GM20431 (cell line): Measurements from ENCODE around the gene PDE4DIP.
"Not testable (repeated sequence)": the region's sequence is repeated elsewhere in the genome, so short reads cannot be mapped to it uniquely, and the experiment has no call there.

ENCODE experiments used
- in situ Hi-C: fragments of 300-500 bp; cut with MseI, MboI; formaldehyde crosslinking; loops from one replicate; pipeline ENCODE4 v1.15.0; 2020; ENCODE audit warnings: low sequenced_read_pairs; ENCODE audit not compliant: unreplicated experiment

The PDE4DIP gene

GRCh38 chr1:148916222-148916621, 72.0 kb downstream of the PDE4DIP start:
- in situ Hi-C loops: not testable (repeated sequence)

DNA sequence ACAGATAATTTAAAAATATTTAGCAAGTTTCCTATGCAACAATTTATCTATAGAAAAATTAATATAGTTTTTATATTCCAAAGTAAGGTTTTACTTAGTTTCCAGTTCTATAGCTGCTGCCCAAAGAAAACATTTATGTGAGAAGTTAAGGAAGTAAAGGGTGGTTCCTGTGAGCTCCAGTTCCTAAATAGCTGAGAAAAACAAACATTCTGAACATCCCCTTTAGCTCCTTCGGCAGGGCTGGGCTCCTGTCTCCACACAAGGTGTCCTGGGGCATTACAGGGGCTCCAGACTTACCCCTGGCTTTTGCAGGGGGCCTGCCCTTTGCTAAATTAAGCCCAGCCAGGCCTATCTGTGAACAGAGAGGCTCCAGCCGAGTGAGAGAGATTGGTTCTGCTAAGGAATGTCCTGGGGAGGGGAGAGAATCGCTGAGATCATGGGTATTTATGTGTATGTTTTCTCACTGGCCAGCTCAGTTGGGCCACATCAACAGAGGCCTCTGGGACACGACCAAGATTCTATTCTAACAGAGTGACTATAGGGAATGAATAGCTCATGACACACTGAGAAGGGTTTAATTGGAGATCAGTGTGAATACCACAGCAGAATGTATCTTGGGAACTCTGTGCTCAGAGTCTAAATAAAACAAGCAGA, 72.6 kb downstream of the PDE4DIP start:
- in situ Hi-C loops: not testable (repeated sequence)

DNA sequence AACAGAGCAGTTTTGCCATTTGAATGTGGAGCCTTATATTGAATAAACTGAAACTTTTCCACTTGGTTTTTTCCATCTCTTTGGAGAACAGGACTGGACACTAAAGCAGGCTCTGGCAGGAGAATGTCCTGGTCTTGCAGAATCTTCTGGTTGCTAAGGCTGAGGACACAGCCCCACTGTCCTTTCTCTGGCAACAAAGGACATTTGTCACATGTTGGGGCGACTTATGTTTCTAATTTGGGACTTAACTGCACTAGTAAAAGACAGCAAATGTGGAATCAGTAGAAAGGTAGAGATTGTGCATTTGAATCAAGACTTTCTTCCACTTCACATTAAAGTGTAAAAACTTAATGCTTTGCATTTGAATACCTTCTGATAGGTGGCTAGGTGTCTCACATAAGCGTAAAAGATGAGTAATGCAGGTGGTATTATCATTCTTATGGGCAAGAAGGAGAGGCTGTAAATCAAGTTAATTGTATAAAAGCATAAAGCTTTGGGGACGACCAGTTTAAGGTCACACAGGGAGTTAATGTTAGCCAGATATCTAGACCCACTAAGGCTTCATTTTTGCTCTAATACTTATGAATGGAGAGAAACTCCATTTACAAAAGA, 74.7 kb downstream of the PDE4DIP start:
- in situ Hi-C loops: not testable (repeated sequence)

DNA sequence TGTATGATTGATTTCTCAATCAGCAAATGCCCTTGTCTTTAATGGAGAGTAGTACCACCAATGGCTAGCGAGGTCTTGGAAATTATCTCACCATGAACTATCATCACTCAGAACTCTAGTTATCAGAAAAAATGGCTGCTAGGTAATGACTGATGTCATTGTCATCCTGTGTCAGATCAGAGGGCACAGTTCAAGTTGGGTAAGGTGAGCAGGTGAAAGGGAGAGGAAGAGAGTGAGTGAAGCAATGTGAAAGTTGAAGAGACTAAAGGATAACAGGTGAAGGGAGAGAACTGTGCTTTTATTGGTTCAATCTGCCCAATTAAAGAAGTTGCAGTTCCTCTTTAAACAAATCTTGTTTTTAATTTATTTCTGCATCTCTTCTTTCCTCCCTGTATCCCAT, 76.8 kb downstream of the PDE4DIP start:
- in situ Hi-C loops: not testable (repeated sequence)

DNA sequence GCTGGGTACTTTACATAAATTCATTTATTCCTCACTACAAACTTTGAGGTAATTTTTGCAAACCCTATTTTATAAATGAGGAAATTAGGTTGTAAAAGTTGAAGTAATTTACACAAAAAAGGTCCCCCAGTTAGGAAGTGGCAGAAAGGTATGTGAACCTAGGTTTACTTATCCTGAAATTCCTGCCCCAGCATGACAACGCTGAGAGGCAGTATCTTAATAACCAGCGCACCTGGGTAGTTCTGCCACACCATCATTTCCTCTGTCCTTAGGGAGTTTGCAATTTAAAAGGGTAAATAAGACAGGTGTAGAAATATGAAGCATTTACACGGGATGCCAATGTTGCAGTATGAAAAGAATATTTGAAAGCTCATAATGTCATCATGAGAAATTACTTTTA, 79.6 kb downstream of the PDE4DIP start:
- in situ Hi-C loops: not testable (repeated sequence)

DNA sequence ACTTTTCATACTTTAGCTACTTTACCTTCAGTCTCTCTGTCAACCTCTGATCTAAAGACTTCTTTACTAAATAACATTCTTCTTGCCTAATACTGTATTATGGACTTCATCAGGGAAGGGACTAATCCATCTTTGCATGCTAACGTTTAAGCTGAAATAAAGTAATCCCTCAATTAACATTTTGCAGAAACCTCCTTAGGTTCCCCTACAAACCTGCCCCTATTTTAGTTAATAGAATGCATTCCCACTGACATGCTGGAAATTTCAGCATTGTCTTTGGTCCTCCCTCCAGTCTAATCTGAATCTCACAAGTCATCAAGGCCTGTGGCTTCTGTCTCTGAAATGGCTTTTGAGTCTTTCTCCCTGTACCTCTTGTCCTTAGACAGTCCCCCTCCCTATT, 83.4 kb downstream of the PDE4DIP start:
- in situ Hi-C loops: not testable (repeated sequence)

DNA sequence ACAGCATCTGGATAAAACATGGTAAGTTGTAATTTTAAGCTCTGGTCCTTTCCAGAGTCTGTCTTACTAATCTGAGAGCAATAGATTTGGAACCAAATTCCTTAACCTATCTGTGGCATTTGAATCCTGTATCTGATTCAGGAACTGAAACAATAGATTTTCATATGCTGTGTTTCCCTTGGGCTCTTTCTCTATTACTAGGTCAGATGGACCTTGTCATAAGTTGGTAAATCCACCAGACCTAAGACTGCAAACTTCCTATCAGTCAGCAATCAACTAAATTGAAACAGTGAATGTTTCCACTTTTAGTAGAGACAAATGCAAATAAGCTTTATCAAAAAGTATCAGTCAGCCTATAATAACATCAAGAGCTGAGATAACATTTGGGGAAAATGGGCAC, 85.0 kb downstream of the PDE4DIP start:
- in situ Hi-C loops: not testable (repeated sequence)

DNA sequence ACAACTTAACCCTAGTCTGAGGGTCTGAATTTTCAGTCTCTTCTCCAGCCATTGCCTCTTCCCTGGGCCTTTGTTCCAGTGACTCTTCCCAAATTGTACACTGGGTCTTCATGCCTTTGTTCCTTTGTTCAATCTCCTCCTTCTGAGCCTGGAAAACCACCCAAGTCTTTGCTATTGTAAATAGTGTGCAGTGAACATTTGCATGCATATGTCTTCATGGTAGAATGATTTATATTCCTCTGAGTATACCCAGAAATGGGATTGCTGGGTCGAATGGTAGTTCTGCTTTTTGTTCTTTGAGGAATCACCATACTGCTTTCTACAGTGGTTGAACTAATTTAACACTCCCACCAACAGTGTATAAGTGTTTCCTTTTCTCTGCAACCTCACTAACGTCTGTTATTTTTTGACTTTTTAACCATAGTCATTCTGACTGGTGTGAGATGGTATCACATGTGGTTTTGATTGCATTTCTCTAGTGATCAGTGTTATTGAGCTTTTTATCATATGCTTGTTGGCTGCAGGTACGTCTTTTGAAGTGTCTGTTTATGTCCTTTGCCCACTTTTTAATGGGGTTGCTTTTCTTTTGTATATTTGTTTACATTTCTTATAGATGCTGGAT, 91.3 kb downstream of the PDE4DIP start:
- in situ Hi-C loops: not testable (repeated sequence)

GRCh38 chr1:148942906-148943305, 98.7 kb downstream of the PDE4DIP start:
- in situ Hi-C loops: not testable (repeated sequence)

DNA sequence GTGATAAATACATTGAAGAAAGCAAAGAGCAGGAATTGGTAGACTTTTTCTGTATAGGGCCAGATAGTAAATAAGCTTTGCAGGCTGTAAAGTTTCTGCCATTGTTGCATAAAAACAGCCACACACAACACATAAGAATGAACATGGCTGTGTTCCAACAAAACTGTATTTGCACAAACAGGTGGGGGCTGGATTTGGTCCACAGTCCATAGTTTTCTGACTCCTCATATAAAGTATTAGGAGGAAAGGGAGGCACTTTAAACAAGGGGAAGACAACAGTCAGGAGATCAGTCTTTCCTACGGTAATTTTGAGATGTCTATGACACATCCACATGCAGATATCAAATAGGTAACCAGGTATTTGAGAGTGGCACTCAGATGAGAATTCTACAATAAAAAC, 100.9 kb downstream of the PDE4DIP start:
- in situ Hi-C loops: not testable (repeated sequence)

DNA sequence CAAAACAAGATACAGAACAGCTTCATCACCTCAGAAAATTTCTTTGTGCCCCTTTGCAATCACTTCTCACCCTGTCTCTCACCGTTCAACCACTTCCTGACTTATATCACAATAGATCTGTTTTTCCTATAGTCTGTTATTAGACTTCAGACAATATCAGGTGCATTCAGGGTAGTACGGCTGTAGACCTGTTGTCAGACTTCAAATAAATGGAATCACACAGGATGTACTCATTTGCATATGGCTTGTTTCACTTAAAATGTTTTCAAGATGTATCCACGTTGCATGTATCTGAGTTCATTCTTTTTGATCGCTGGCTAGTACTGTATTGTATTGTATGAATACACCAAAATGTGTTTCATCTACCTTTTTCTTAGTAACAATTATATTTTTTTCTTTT, 104.5 kb downstream of the PDE4DIP start:
- in situ Hi-C loops: not testable (repeated sequence)

GRCh38 chr1:148951336-148952227, 107.4 kb downstream of the PDE4DIP start:
- in situ Hi-C loops: not testable (repeated sequence)

GRCh38 chr1:148952253-148952937, 108.2 kb downstream of the PDE4DIP start:
- in situ Hi-C loops: not testable (repeated sequence)

GRCh38 chr1:148952938-148953616, 108.8 kb downstream of the PDE4DIP start:
- in situ Hi-C loops: not testable (repeated sequence)

DNA sequence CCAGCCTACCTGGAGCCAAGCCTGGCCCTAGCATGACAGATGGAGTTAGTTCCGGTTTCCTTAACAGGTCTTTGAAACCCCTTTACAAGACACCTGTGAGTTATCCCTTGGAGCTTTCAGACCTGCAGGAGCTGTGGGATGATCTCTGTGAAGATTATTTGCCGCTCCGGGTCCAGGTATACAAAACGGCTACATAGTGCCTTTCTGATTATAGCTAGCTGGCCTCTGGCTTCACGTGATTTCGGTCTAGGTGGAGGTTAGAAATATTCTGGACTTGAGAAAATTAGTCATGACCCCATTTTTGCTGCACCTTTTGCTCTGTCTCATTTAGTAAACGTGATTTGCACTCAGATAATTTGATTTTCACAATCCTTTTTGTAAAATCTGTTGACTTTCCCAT, 109.5 kb downstream of the PDE4DIP start:
- in situ Hi-C loops: not testable (repeated sequence)

DNA sequence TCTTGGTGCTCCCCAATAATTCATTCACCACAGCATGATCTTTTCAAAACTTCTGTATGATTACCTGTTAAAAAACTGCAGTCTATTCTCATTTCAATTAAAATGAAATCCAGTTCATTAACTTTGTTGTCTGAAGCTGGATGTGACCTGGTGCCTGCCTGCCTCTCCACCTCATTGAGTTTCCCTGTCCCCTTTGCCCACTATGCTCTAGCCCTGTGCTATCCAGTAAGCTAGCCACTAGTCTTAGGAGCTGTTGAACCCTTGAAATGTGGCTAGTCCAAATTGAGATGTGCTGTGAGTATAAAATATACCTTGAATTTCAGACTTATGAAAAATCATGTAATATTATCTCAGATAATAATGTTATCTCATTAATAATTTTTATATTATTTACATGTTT, 114.1 kb downstream of the PDE4DIP start:
- in situ Hi-C loops: not testable (repeated sequence)

DNA sequence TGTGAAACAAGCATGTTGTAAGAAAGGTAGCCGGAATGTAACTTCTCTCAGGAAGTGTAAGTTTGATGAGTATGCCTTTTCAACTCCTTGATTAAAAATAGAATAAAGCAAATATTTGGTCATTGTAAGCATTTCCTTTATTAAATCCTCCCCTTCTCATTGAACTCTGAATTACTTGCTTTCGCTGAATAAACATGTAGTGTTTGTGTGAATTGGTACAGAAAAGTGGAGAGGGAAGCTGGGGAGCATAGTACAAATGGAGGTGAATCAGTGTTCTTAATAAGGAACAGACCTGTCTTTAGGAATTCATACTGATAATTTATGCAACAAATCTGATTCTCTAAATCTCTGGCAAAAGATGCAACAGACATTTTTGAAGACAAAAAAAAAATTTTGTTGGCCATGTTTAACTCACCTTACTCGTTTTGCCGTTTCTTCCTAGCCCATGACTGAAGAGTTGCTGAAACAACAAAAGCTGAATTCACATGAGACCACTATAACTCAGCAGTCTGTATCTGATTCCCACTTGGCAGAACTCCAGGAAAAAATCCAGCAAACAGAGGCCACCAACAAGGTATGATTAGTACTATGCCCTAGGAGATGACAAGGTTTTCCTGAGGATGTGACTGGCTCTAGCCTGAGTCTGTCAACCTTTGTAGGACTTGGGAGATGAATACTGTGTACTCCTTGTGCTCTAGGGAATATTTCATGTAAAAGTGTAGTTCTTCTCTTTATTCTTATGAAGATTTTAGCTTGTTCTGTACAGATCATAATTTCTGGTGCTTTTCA, 116.2 kb downstream of the PDE4DIP start:
- in situ Hi-C loops: not testable (repeated sequence)

DNA sequence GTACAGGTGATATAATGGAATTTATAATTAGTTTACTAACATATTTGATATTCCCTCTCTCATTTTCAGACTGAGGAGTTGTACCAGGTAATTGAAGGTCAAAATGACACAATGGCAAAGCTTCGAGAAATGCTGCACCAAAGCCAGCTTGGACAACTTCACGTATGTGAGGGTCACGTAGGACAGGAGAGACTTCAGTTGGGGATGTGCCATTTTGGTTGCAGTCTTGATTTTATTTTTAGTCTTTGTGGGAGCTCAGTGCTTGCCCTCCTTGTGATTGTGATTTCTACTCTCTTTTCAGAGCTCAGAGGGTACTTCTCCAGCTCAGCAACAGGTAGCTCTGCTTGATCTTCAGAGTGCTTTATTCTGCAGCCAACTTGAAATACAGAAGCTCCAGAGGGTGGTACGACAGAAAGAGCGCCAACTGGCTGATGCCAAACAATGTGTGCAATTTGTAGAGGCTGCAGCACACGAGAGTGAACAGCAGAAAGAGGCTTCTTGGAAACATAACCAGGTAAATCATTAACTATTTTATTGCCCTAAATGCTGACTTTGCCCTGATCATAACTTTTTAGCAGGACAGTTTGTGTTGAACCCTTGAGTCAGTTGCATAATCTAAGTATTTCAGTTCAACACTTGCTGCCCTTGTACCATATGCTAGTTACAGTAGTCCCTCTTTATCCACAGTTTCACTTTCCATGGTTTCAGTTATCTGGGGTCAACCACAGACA, 118.1 kb downstream of the PDE4DIP start:
- in situ Hi-C loops: not testable (repeated sequence)
